Raji (cell line): ENCODE measurements around the gene TRIM41.
A peak's percentile ranks its signal among the peaks of the same experiment; 100 is the strongest.

ENCODE experiments used
- POLR2A ChIP-seq: IDR thresholded peaks from 2 replicates; pipeline ENCODE4 v1.6.1; 2011; ENCODE audit warnings: low read depth, low read length, control low read depth; ENCODE audit not compliant: insufficient read depth

The TRIM41 gene

GRCh38 chr5:181234455-181235306 lies 11.6 kb downstream of the TRIM41 start:
- peak; percentile 22 for TF ChIP-seq POLR2A

- TF ChIP-seq POLR2A, result no peak
Measured at GRCh38 chr5:181235323-181235688, 12.2 kb downstream of the TRIM41 start.

- no peak; the same call in 1 of the 2 replicates for TF ChIP-seq POLR2A
Measured at GRCh38 chr5:181235689-181236366, 12.7 kb downstream of the TRIM41 start.

- TF ChIP-seq POLR2A, result no peak
Measured at GRCh38 chr5:181236471-181236870, 13.4 kb downstream of the TRIM41 start.

GRCh38 chr5:181236954-181237641 lies 14.0 kb downstream of the TRIM41 start:
- no peak for TF ChIP-seq POLR2A

GRCh38 chr5:181237729-181238385 lies 14.8 kb downstream of the TRIM41 start:
- no peak for TF ChIP-seq POLR2A

- no peak for TF ChIP-seq POLR2A
Measured at GRCh38 chr5:181239062-181239663, 16.1 kb downstream of the TRIM41 start.

- TF ChIP-seq POLR2A, result no peak
Measured at GRCh38 chr5:181241393-181241975, 18.4 kb downstream of the TRIM41 start.

GRCh38 chr5:181242031-181242451 lies 19.0 kb downstream of the TRIM41 start:
- TF ChIP-seq POLR2A, result no peak

- no peak for TF ChIP-seq POLR2A
Measured at GRCh38 chr5:181243018-181243563, 20.0 kb downstream of the TRIM41 start.

GRCh38 chr5:181243564-181244343 lies 20.7 kb downstream of the TRIM41 start, which contains the start of gene RACK1:
Gene RACK1, minus strand, starts transcription at chr5:181243906. Its CDS starts 106 bp downstream, at chr5:181243800.
- peak; percentile 99 for TF ChIP-seq POLR2A

GRCh38 chr5:181245427-181246275 lies 22.6 kb downstream of the TRIM41 start:
- no peak for TF ChIP-seq POLR2A

GRCh38 chr5:181246276-181247049 lies 23.4 kb downstream of the TRIM41 start:
- peak; percentile 73 for TF ChIP-seq POLR2A
